Measurements from ENCODE around the gene KRTAP10-7. TPM values are rescaled to one million over a fixed set of nuclear protein-coding genes. Genes with fewer than 3 reads are reported as not detected.

The KRTAP10-7 gene
- total and polyA plus RNA-seq, 9 of the 15 experiments (the other 6 are each of a cell fraction or from before 2014, with no cell fraction given): not detected

DNA sequence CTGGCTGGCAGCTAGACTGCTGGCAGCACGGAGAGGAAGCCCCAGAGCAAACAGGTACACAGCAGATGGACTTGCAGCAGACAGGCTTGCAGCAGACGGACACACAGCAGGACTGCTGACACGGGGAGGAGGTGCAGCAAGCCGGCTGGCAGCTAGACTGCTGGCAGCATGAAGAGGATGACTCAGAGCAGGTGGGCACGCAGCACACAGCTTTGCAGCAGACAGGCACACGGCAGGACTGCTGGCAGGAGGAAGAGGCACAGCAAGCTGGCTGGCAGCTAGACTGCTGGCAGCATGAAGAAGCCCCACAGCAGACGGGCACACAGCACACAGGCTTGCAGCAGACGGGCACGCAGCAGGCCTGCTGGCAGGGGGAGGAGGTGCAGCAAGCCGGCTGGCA lies 49.6 kb upstream of the KRTAP10-7 start:
- H3K4me3 ChIP-seq: no peak overlapping the region
- H2AFZ ChIP-seq (ENCODE audit: low read depth, low read length): no peak overlapping the region
- H4K20me1 ChIP-seq (replicated peaks; ENCODE audit: control insufficient read depth, insufficient read depth, low read length): no peaks in the 10 kb centered on the region
- no peak for ATAC-seq
- H3K79me2 ChIP-seq (ENCODE audit: control insufficient read depth, insufficient read depth, low read length): no peaks in the 10 kb centered on the region
- no peak overlapping the region for H3K27ac ChIP-seq (ENCODE audit: extremely low read depth, low read depth, low read length)
- TF ChIP-seq, protein P1, sequence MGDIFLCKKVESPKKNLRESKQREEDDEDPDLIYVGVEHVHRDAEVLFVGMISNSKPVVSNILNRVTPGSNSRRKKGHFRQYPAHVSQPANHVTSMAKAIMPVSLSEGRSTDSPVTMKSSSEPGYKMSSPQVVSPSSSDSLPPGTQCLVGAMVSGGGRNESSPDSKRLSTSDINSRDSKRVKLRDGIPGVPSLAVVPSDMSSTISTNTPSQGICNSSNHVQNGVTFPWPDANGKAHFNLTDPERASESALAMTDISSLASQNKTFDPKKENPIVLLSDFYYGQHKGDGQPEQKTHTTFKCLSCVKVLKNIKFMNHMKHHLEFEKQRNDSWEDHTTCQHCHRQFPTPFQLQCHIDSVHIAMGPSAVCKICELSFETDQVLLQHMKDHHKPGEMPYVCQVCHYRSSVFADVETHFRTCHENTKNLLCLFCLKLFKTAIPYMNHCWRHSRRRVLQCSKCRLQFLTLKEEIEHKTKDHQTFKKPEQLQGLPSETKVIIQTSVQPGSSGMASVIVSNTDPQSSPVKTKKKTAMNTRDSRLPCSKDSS (IDR thresholded peaks at IDR 0.05; ENCODE audit: low read depth, partially characterized antibody): no peak
- TF ChIP-seq PCBP2 (IDR thresholded peaks at IDR 0.05; ENCODE audit: low read depth, low read length, poor library complexity, severe bottlenecking) (no peak), ZNF785 (CRISPR knock-in tag; IDR thresholded peaks at IDR 0.05) (no peak), ZNF561 (CRISPR knock-in tag; conservative IDR thresholded peaks at IDR 0.05) (no peak), TAF7 (tag; IDR thresholded peaks at IDR 0.05) (no peak), BRD4 (IDR thresholded peaks at IDR 0.05) (no peak), KDM1A (IDR thresholded peaks at IDR 0.05) (no peak), HLTF (IDR thresholded peaks at IDR 0.05) (no peak), RAD51 (IDR thresholded peaks at IDR 0.05; ENCODE audit: borderline replicate concordance, low read depth) (no peak)
- TF ChIP-seq, protein P2, sequence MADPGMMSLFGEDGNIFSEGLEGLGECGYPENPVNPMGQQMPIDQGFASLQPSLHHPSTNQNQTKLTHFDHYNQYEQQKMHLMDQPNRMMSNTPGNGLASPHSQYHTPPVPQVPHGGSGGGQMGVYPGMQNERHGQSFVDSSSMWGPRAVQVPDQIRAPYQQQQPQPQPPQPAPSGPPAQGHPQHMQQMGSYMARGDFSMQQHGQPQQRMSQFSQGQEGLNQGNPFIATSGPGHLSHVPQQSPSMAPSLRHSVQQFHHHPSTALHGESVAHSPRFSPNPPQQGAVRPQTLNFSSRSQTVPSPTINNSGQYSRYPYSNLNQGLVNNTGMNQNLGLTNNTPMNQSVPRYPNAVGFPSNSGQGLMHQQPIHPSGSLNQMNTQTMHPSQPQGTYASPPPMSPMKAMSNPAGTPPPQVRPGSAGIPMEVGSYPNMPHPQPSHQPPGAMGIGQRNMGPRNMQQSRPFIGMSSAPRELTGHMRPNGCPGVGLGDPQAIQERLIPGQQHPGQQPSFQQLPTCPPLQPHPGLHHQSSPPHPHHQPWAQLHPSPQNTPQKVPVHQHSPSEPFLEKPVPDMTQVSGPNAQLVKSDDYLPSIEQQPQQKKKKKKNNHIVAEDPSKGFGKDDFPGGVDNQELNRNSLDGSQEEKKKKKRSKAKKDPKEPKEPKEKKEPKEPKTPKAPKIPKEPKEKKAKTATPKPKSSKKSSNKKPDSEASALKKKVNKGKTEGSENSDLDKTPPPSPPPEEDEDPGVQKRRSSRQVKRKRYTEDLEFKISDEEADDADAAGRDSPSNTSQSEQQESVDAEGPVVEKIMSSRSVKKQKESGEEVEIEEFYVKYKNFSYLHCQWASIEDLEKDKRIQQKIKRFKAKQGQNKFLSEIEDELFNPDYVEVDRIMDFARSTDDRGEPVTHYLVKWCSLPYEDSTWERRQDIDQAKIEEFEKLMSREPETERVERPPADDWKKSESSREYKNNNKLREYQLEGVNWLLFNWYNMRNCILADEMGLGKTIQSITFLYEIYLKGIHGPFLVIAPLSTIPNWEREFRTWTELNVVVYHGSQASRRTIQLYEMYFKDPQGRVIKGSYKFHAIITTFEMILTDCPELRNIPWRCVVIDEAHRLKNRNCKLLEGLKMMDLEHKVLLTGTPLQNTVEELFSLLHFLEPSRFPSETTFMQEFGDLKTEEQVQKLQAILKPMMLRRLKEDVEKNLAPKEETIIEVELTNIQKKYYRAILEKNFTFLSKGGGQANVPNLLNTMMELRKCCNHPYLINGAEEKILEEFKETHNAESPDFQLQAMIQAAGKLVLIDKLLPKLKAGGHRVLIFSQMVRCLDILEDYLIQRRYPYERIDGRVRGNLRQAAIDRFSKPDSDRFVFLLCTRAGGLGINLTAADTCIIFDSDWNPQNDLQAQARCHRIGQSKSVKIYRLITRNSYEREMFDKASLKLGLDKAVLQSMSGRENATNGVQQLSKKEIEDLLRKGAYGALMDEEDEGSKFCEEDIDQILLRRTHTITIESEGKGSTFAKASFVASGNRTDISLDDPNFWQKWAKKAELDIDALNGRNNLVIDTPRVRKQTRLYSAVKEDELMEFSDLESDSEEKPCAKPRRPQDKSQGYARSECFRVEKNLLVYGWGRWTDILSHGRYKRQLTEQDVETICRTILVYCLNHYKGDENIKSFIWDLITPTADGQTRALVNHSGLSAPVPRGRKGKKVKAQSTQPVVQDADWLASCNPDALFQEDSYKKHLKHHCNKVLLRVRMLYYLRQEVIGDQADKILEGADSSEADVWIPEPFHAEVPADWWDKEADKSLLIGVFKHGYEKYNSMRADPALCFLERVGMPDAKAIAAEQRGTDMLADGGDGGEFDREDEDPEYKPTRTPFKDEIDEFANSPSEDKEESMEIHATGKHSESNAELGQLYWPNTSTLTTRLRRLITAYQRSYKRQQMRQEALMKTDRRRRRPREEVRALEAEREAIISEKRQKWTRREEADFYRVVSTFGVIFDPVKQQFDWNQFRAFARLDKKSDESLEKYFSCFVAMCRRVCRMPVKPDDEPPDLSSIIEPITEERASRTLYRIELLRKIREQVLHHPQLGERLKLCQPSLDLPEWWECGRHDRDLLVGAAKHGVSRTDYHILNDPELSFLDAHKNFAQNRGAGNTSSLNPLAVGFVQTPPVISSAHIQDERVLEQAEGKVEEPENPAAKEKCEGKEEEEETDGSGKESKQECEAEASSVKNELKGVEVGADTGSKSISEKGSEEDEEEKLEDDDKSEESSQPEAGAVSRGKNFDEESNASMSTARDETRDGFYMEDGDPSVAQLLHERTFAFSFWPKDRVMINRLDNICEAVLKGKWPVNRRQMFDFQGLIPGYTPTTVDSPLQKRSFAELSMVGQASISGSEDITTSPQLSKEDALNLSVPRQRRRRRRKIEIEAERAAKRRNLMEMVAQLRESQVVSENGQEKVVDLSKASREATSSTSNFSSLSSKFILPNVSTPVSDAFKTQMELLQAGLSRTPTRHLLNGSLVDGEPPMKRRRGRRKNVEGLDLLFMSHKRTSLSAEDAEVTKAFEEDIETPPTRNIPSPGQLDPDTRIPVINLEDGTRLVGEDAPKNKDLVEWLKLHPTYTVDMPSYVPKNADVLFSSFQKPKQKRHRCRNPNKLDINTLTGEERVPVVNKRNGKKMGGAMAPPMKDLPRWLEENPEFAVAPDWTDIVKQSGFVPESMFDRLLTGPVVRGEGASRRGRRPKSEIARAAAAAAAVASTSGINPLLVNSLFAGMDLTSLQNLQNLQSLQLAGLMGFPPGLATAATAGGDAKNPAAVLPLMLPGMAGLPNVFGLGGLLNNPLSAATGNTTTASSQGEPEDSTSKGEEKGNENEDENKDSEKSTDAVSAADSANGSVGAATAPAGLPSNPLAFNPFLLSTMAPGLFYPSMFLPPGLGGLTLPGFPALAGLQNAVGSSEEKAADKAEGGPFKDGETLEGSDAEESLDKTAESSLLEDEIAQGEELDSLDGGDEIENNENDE (IDR thresholded peaks at IDR 0.05; ENCODE audit: low read depth, low read length): no peak
- WGBS (ENCODE audit: insufficient coverage, low coverage, missing lambda C conversion rate): 0% methylated on average over 10 of the region's 10 CpGs
- no peaks in the 10 kb centered on the region for H3K36me3 ChIP-seq (ENCODE audit: control insufficient read depth, insufficient read depth, low read length)
- FAIRE-seq: no peak
- no peak overlapping the region; a peak in 1 of 4 replicates for H3K9ac ChIP-seq (ENCODE audit: insufficient read depth in 1 of 2, low read depth in 2 of 2, low read length in 2 of 2)
- peaks cover 33 to 54% of the 10 kb centered on the region in 2 experiments for H3K27me3 ChIP-seq (ENCODE audit: control insufficient read depth in 2 of 2, insufficient read depth in 2 of 2, low read length in 2 of 2)
- H3K9me1 ChIP-seq (ENCODE audit: control insufficient read depth, insufficient read depth, low read length): no peaks in the 10 kb centered on the region
- in situ Hi-C loops (cut with MboI): no loop called here
- no peak overlapping the region for H3K4me2 ChIP-seq (ENCODE audit: insufficient read depth, low read length)
- intact Hi-C loops (cut with micrococcal nuclease): no loop called here
- ChIA-PET POLR2A (interaction anchor here (1.1 kb wide), 1 partner anchor 10 kb away, joined by 3 read pairs; no protein-coding TSS in a partner anchor), CTCF (ENCODE audit: low intra/inter-chr PET ratio) (no interaction called here)
- H3K9me3 ChIP-seq (replicated peaks; ENCODE audit: control insufficient read depth, insufficient read depth, low read depth, low read length): no peaks in the 10 kb centered on the region
- BruUV-seq (replicated peaks): no TSS peak
- peaks cover 0 to 4% of the 10 kb centered on the region in 2 experiments; a peak in 1 of 5 replicates for H3K4me1 ChIP-seq (replicated peaks in 1 of 2; ENCODE audit: control insufficient read depth in 2 of 2, insufficient read depth in 2 of 2, low read length in 2 of 2)
- no peak for DNase-seq (ENCODE audit: extremely low read depth in 1 of 4, low spot score in 3 of 4)
